NCI-H82 treated with DMSO at 0.1 percent for 48 hours (cell line): ENCODE data around the gene PPIL4.
"Not testable (repeated sequence)": the region's sequence is repeated elsewhere in the genome, so short reads cannot be mapped to it uniquely, and the experiment has no call there.

Source experiments
- DNase-seq: peaks from one replicate; lab custom pipeline; 2025; ENCODE audit not compliant: unreplicated experiment; lab: John Stamatoyannopoulos, UW

Gene PPIL4

GRCh38 chr6:149460249-149460648, 85.6 kb downstream of the PPIL4 start:
- DNase-seq: not testable (repeated sequence)

GRCh38 chr6:149459761-149460160, 86.1 kb downstream of the PPIL4 start:
- DNase-seq: no peak

GRCh38 chr6:149458806-149459205, 87.0 kb downstream of the PPIL4 start:
- DNase-seq: no peak

GRCh38 chr6:149458196-149458595, 87.6 kb downstream of the PPIL4 start:
- DNase-seq: no peak

GRCh38 chr6:149457316-149457884, 88.4 kb downstream of the PPIL4 start:
- no peak for DNase-seq

GRCh38 chr6:149456311-149457021, 89.4 kb downstream of the PPIL4 start:
- DNase-seq: no peak

- DNase-seq: no peak
Observed at GRCh38 chr6:149455031-149455732, 90.7 kb downstream of the PPIL4 start.
